NCI-H1436 (cell line): ENCODE results near the gene ARL9.

Source experiments
- DNase-seq: peaks from one replicate; lab custom pipeline; 2025; lab: John Stamatoyannopoulos, UW

The ARL9 gene

GRCh38 chr4:56531823-56532222 lies 26.2 kb downstream of the ARL9 start:
- no peak for DNase-seq

- DNase-seq: no peak
Observed at GRCh38 chr4:56532239-56532638, 26.6 kb downstream of the ARL9 start.

GRCh38 chr4:56535915-56536314 lies 30.3 kb downstream of the ARL9 start:
- no peak for DNase-seq

GRCh38 chr4:56537147-56537546 lies 31.6 kb downstream of the ARL9 start:
- no peak for DNase-seq

GRCh38 chr4:56540826-56541225 lies 35.2 kb downstream of the ARL9 start:
- DNase-seq: no peak

- DNase-seq: peak; percentile 52
Observed at GRCh38 chr4:56544573-56545131, 39.1 kb downstream of the ARL9 start.

- no peak for DNase-seq
Observed at GRCh38 chr4:56550642-56551041, 45.1 kb downstream of the ARL9 start.

- DNase-seq: no peak
Observed at GRCh38 chr4:56551516-56551915, 45.9 kb downstream of the ARL9 start.

- no peak for DNase-seq
Observed at GRCh38 chr4:56552273-56552672, 46.7 kb downstream of the ARL9 start.

GRCh38 chr4:56570041-56570440 lies 64.5 kb downstream of the ARL9 start:
- no peak for DNase-seq
